Peyer's patch (tissue), 4 donors: ENCODE measurements around the gene USP6NL.

Experiments
- CTCF ChIP-seq, 6 experiments: fragments of 450-650 bp in 4 of 6; fragments of 200-600 bp in 2 of 6; sonication (generic) in 1 of 6; IDR thresholded peaks; one replicate each; pipeline ENCODE4 v1.5.1; 2017 to 2019; ENCODE audit warnings: antibody characterized with exemption in 6 of 6, mild to moderate bottlenecking in 3 of 6, moderate library complexity in 1 of 6
- POLR2A ChIP-seq, 2 donors: fragments of 450-650 bp; IDR thresholded peaks; one replicate each; pipeline ENCODE4 v1.5.1; 2017; ENCODE audit warnings: antibody characterized with exemption in 2 of 2, mild to moderate bottlenecking in 2 of 2, moderate library complexity in 2 of 2

GRCh38 chr10:11564741-11565140 lies 46.7 kb downstream of the USP6NL start:
- TF ChIP-seq CTCF (IDR thresholded peaks at IDR 0.05) (no peak), POLR2A (IDR thresholded peaks at IDR 0.05) (no peak)
